ENCODE results near the gene FAP.

DNA sequence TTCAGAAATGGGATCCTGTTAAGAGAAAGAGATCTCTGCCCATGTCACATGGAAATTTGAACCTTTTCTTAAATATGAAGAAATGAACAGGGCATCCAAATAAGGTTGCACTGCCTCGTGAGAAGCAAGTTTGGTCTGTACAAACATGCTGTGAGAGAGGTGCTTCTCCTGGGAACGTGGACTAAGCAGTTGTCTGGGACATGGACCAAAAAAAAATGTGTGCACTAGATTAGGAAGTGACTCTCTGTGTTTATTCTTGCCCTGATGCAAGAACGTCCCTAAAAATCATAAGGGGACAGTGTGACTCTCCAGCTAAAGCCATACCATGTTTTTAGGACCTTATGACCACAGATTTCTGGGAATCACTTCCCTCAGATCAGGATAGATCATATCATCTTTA lies 67.5 kb downstream of the FAP start:
- no peak for TF ChIP-seq POLR2AphosphoS5 (IDR thresholded peaks at IDR 0.05; ENCODE audit: low read depth, low read length)
- TF ChIP-seq TAF1 (IDR thresholded peaks at IDR 0.05; ENCODE audit: borderline replicate concordance, low read depth, low read length), result no peak
- no peak for TF ChIP-seq POLR2A (IDR thresholded peaks at IDR 0.05; ENCODE audit: low read depth, low read length)

Data from GM12892 (cell line).